Stimulated activated CD4-positive, alpha-beta T cell treated with anti-CD3 and anti-CD28 coated beads, Interleukin-1b, Interleukin-23, amount 100 ng/mL, for 48 hours (primary cell): ENCODE data around the gene AFF3.

Experiments used
- DNase-seq: peaks from one replicate; pipeline ENCODE4 v3.0.0-alpha.2; 2020

AFF3 gene

DNA sequence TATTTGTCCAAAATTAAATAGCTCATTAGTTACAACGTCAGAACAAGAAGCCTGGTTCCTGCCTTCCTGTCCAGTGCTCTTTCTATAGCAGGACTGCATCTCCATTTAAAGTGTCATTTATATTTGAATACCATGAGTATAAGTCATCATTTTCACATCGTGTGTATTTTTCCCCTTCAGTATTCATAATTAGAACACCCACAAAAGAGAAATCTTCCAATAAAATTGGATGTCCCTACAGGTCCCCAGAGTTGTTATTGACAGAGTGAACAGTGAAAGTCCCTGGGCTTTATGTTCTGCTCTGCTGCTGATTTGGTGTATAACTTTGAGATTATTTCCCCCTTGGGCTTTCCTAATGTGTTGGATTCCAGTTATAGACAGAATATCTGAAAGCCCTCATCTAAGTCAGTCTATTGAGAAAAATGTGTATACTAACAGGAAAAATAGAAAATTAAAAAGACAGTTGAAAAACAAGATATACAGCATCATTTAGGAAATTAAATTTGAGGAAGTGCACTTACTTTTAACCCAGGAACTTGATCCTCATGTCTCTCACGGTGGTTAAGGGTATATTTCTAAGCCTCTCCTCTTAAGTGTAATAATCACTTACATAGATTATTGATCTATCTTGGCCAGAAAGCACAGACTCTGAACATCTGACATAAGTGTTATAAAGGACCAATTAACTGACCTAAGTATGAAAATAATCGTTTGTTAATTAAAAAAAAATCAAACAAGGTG is 637.4 kb downstream of the AFF3 start:
- no peak for DNase-seq

DNA sequence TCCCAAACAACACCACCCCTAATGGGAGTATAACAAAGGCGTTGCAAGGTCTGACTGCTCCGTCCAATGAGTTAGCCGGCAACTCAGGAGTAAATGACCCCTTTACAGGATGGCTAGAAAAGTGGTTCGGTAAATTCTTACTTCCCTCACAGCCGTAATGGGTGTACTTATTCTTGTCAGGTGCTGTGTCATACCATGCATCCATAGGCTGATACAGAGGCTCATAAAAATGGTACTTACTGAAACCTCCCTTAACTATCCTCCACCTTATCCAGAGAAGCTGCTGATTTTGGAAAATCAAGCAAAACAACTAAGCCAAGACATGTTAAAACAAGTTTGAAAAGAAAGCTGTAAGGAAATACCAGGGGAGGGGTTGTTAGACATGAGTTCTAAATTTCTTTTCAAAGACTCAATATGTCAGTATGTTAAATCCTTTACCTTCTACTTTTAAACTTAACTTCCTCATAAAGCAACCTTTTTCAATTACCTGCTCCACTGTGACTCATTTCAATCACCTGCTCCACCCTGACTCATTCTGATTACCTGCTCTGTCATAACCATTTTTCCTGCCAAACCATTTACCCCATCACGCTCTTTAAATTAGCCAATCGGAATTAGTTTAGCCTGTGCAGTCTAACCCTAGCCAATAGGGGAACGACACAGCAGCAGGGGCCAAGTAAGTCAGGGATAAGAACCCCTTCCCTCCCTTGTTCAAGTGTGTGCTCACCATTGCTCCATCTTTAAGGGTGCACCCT is 638.6 kb downstream of the AFF3 start:
- DNase-seq, result peak; percentile 31

DNA sequence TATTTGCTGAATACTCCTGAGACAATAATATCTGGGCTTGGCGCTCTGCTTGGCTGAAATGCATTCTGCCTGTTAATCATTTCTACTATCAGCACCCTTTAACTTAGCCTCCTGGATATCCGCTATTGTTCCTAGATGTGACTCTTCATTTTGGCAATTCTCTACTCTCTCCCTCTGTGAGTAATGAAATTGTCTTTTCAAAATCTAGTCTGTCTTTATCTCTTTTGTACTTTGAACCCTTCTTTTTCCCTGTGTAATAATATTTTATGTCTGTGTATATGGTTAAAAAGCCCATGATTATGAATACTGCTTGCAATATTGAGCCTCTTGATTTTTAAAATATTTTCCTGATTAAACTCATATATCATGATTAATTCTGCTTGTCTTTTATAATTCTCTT is 646.4 kb downstream of the AFF3 start:
- DNase-seq, result no peak
